Activated CD4-positive, alpha-beta T cell treated with anti-CD3 and anti-CD28 coated beads for 36 hours (primary cell): ENCODE data around the gene ZFYVE28. TPM values are rescaled to one million over a fixed set of nuclear protein-coding genes. Genes with fewer than 3 reads are reported as not detected.

Experiments
- ATAC-seq: fragments of 200-7000 bp; cut with Tn5 transposase; one replicate; pipeline ENCODE4 v1.10.0; 2021; ENCODE audit warnings: mild to moderate bottlenecking, moderate library complexity
- CTCF ChIA-PET: fragments of 350-600 bp; sonication (Branson Sonifier 250); formaldehyde crosslinking; loops from one replicate; lab custom pipeline; 2021; ENCODE audit warnings: antibody characterized with exemption; lab: Charles Lee
- POLR2A ChIA-PET: fragments of 350-600 bp; sonication (Branson Sonifier 250); formaldehyde crosslinking; loops from one replicate; lab custom pipeline; 2021; ENCODE audit warnings: antibody characterized with exemption, inconsistent platforms; lab: Charles Lee
- DNase-seq: peaks from one replicate; pipeline ENCODE4 v3.0.0-alpha.2; 2020
- H3K27ac Mint-ChIP-seq: one replicate; pipeline ENCODE4 v1.8.0; 2021; ENCODE audit warnings: mixed read lengths
- H3K27me3 Mint-ChIP-seq: one replicate; pipeline ENCODE4 v1.8.0; 2021; ENCODE audit warnings: mixed read lengths
- H3K36me3 Mint-ChIP-seq: one replicate; pipeline ENCODE4 v1.8.0; 2021; ENCODE audit warnings: low read depth, mixed read lengths
- H3K4me1 Mint-ChIP-seq: one replicate; pipeline ENCODE4 v1.8.0; 2021; ENCODE audit warnings: mixed read lengths
- H3K4me3 Mint-ChIP-seq: one replicate; pipeline ENCODE4 v1.8.0; 2021; ENCODE audit warnings: mild to moderate bottlenecking, moderate library complexity, mixed read lengths
- H3K9me3 Mint-ChIP-seq: one replicate; pipeline ENCODE4 v1.8.0; 2021; ENCODE audit warnings: low read depth, mixed read lengths
- intact Hi-C, 2 experiments: fragments of 100-400 bp; cut with DNase I in 1 of 2; cut with micrococcal nuclease in 1 of 2; formaldehyde crosslinking; loops; one replicate each; pipeline versions ENCODE4 v1.14.2 to v1.15.1; 2022 to 2024; cut with DNase I, micrococcal nuclease
- total RNA-seq, 2 experiments: library from RNA; stranded (reverse); gene quantifications; one replicate each; pipeline ENCODE4 v1.2.3, GENCODE V29; 2021

ZFYVE28 gene
- total RNA-seq, 2 experiments from 2014 or later: 8.7 to 9.3 TPM

DNA sequence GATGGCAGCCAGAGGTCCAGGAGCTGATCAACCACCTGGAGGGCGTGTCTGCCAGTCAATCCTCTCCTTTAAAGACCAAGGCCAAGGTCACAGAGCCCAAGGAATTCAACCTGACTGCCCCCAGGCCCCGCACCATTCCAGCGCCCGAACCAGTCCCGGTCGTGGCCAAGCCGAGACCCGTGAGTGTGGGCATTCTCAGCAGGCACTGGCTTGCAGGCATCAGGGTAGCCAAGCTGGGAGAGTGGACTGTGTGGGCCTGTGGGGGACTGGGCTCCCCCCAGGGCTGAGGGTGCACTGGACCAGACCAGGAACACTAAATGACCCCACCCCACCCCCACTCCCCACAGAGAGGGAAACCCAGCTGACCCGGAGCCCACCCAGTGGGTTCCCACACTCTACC lies 26.7 kb upstream of the ZFYVE28 start:
- ChIA-PET CTCF (interaction anchor here (1.1 to 1.2 kb wide), 2 partner anchors 35 to 225 kb away, joined by 3 read pairs; no protein-coding TSS in a partner anchor), POLR2A (no interaction called here)
- Mint-ChIP-seq H3K4me3 (no peak overlapping the region), H3K9me3 (no peaks in the 10 kb centered on the region), H3K36me3 (no peaks in the 10 kb centered on the region), H3K4me1 (peaks cover 2% of the 10 kb centered on the region), H3K27ac (no peak overlapping the region), H3K27me3 (no peaks in the 10 kb centered on the region)
- ATAC-seq: no peak
- no peak for DNase-seq
- intact Hi-C loops: no loop called here

DNA sequence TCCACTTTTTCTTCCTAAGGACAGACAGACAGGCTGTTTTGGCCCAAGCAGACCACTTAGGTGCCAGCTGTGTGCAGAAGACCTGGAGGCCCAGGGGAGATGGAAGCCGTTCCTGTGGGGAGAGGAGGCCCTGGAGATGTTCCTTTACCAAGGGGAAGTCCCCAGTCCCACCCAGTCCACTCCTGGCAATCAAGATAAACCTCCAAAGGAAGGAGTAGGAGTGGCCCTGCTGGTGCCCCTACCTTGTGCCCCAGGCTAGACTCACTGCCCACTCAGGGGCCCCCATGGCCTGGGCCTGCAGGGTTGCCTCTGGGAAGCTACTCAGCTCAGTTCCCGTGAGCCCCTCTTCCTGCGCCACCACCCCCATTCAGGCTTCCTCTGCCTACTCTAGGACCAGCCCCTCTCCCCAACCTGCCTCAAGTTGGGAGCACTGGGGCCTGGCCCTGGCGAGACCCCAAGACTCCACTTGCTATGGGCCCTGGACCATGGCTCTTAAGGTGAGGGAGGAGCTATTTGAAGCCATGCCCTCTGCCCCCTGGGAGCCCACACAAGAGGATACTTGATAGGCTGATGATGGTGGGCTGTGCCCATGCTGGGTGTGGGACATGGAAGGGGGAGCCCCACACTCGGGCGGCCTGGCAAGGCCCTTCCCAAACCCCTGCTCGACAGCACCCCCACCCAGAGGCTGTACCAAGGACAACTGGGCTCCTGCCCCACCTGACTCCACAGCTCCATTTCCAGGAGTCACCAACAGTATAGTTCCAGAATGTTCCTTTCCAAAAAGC lies 25.7 kb upstream of the ZFYVE28 start:
- ChIA-PET POLR2A (interaction anchor here (0.6 kb wide), 1 partner anchor 870 kb away, joined by 5 read pairs; no protein-coding TSS in a partner anchor), CTCF (interaction anchor here (1.1 to 1.7 kb wide), 3 partner anchors 21 to 224 kb away, joined by 3 to 7 read pairs (median 3); no protein-coding TSS in a partner anchor)
- Mint-ChIP-seq H3K36me3 (no peaks in the 10 kb centered on the region), H3K4me3 (no peak overlapping the region), H3K27me3 (no peaks in the 10 kb centered on the region), H3K9me3 (no peaks in the 10 kb centered on the region), H3K4me1 (peaks cover 2% of the 10 kb centered on the region), H3K27ac (no peak overlapping the region)
- DNase-seq (no peak), ATAC-seq (no peak)
- intact Hi-C loops: no loop called here

DNA sequence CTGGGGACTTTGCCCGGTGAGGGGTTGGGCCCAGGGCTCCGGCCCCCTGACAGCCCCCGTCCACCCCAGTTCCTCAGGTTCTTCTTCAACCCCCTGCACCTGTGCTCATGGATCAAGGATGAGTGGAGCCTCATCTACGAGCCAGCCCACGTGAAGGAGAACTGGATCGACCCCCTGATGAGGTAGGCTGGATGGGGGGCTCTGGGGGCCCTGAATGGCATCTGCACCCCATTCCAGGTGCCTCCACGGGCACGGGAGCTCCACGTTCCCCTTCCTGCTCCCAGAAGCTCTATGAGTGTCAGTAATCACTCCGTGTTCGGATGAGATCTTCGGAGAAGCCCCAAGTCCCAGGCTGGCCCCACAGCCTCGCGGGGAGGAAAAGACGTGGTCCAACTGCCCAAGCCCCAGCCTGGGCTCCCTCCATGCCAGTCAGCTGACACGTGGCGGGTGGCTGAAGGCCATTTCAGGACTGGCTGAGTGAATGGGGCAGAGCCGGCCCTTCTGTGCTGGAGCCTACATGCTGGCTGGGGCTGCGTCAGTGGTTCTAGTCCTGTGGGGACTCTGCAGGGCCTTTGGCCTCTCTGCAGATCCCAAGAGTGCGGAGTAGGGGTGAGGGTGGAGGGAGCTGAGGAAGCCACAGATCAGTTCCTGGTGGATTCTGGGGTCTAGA lies 24.8 kb upstream of the ZFYVE28 start:
- ChIA-PET CTCF (interaction anchor here (1.5 to 2.5 kb wide), 6 partner anchors 11 to 205 kb away, joined by 3 to 7 read pairs (median 4); no protein-coding TSS in a partner anchor), POLR2A (no interaction called here)
- intact Hi-C loops: no loop called here
- Mint-ChIP-seq H3K27me3 (no peaks in the 10 kb centered on the region), H3K4me1 (peaks cover 2% of the 10 kb centered on the region), H3K27ac (no peak overlapping the region), H3K9me3 (no peaks in the 10 kb centered on the region), H3K4me3 (no peak overlapping the region), H3K36me3 (no peaks in the 10 kb centered on the region)
- ATAC-seq: no peak
- no peak for DNase-seq

DNA sequence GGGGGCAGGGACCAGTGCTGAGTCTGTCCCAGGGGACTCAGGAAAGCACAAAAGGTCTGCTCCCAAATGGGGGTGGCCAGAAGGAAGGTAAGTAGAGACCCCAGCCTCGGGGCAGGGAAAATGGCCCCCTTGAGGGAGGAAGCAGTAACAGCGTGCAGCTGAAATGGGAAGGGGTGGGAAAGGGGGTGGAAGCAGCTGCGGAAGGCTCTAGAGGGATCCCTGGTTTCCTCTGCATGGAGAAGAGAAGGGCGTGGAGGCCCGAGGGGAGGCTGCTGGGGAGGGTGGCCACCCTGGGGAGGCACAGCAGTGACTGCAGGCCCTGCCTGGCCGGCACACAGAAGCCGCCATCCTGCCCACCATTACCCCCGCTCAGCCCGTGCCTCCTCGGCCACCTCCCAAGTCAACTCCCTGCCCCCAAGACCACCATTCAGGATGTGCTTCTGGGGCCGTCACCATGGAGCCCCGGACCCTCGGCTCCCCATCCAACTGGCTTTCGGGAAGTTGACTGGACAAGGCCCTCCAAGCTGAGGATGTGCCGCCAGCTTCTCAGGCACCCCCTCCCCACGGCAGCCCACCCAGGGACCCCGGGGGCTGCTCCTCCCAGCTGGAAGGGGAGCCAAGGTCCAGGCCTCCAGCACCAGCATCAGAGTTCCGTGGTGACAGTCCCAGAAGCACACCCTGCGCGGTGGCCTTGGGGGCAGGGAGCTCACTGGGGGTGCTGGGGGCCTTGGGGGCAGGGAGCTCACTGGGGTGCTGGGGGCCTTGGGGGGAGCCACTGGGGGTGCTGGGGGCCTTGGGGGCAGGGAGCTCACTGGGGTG lies 23.9 kb upstream of the ZFYVE28 start:
- H3K27me3 Mint-ChIP-seq: no peaks in the 10 kb centered on the region
- no peak for ATAC-seq
- no peaks in the 10 kb centered on the region for H3K9me3 Mint-ChIP-seq
- no peaks in the 10 kb centered on the region for H3K36me3 Mint-ChIP-seq
- intact Hi-C loops: loop anchor here in 1 of 2 experiments (1.0 kb wide), 1 partner anchor 222 kb away; no protein-coding TSS in a partner anchor
- CTCF ChIA-PET: interaction anchor here (1.0 to 2.5 kb wide), 9 partner anchors 10 to 222 kb away, joined by 3 to 18 read pairs (median 4); partner anchors contain the start of gene CFAP99
- no peak overlapping the region for H3K27ac Mint-ChIP-seq
- DNase-seq: no peak
- no peak overlapping the region for H3K4me3 Mint-ChIP-seq
- H3K4me1 Mint-ChIP-seq: peaks cover 2% of the 10 kb centered on the region
- POLR2A ChIA-PET: interaction anchor here (0.6 to 1.2 kb wide), 2 partner anchors 27 to 569 kb away, joined by 3 to 4 read pairs; no protein-coding TSS in a partner anchor

GRCh38 chr4:2441393-2442174 lies 23.1 kb upstream of the ZFYVE28 start:
- no peak overlapping the region for H3K27ac Mint-ChIP-seq
- no peak overlapping the region for H3K4me3 Mint-ChIP-seq
- H3K36me3 Mint-ChIP-seq: no peaks in the 10 kb centered on the region

GRCh38 chr4:2438822-2439718 lies 20.6 kb upstream of the ZFYVE28 start:
- CTCF ChIA-PET: interaction anchor here (0.6 to 1.4 kb wide), 4 partner anchors 207 to 225 kb away, joined by 3 to 4 read pairs (median 3); no protein-coding TSS in a partner anchor

More at GRCh38 chr4:2441393-2442174, 23.1 kb upstream of the ZFYVE28 start:
- H3K27me3 Mint-ChIP-seq: no peaks in the 10 kb centered on the region
- CTCF ChIA-PET: interaction anchor here (0.6 to 2.5 kb wide), 10 partner anchors 10 to 221 kb away, joined by 3 to 18 read pairs (median 4); partner anchors contain the start of genes CFAP99 and RNF4
- H3K9me3 Mint-ChIP-seq: no peaks in the 10 kb centered on the region
- H3K4me1 Mint-ChIP-seq: peaks cover 2% of the 10 kb centered on the region
- intact Hi-C loops: loop anchor here (1.0 to 2.0 kb wide), 4 partner anchors 21 to 221 kb away; partner anchors contain the start of genes CFAP99 (in 1 of the 2) and ZFYVE28 (in 1 of the 2)
- POLR2A ChIA-PET: interaction anchor here (0.6 to 1.2 kb wide), 2 partner anchors 26 to 569 kb away, joined by 3 to 4 read pairs; no protein-coding TSS in a partner anchor
- ATAC-seq (peak; percentile 100), DNase-seq (peak; percentile 91)

GRCh38 chr4:2437475-2438215 lies 19.2 kb upstream of the ZFYVE28 start:
- Mint-ChIP-seq H3K9me3 (no peaks in the 10 kb centered on the region), H3K36me3 (no peaks in the 10 kb centered on the region), H3K4me1 (peaks cover 2% of the 10 kb centered on the region), H3K4me3 (no peak overlapping the region), H3K27me3 (no peaks in the 10 kb centered on the region), H3K27ac (no peak overlapping the region)
- ATAC-seq: no peak
- ChIA-PET POLR2A (no interaction called here), CTCF (interaction anchor here (1.1 to 1.7 kb wide), 2 partner anchors 64 to 218 kb away, joined by 3 to 5 read pairs; no protein-coding TSS in a partner anchor)
- no peak for DNase-seq
- intact Hi-C loops: no loop called here

More at GRCh38 chr4:2438822-2439718, 20.6 kb upstream of the ZFYVE28 start:
- H3K27ac Mint-ChIP-seq: no peak overlapping the region
- no peaks in the 10 kb centered on the region for H3K36me3 Mint-ChIP-seq
- POLR2A ChIA-PET: no interaction called here
- no peaks in the 10 kb centered on the region for H3K27me3 Mint-ChIP-seq
- H3K4me3 Mint-ChIP-seq: no peak overlapping the region
- H3K9me3 Mint-ChIP-seq: no peaks in the 10 kb centered on the region
- no peak for DNase-seq
- peaks cover 2% of the 10 kb centered on the region for H3K4me1 Mint-ChIP-seq
- intact Hi-C loops: no loop called here
- no peak for ATAC-seq

- H3K4me3 Mint-ChIP-seq: no peak overlapping the region
- H3K27ac Mint-ChIP-seq: no peak overlapping the region
- DNase-seq (no peak), ATAC-seq (no peak)
- peaks cover 2% of the 10 kb centered on the region for H3K4me1 Mint-ChIP-seq
- intact Hi-C loops: no loop called here
- ChIA-PET POLR2A (no interaction called here), CTCF (interaction anchor here (0.5 to 1.7 kb wide), 2 partner anchors 217 to 339 kb away, joined by 3 to 5 read pairs; no protein-coding TSS in a partner anchor)
- no peaks in the 10 kb centered on the region for H3K36me3 Mint-ChIP-seq
- no peaks in the 10 kb centered on the region for H3K9me3 Mint-ChIP-seq
- H3K27me3 Mint-ChIP-seq: no peaks in the 10 kb centered on the region
Measured at GRCh38 chr4:2436761-2437474, 18.5 kb upstream of the ZFYVE28 start.
